OCI-LY1 (cell line): ENCODE data around the gene PATJ.

Experiments
- H2AFZ ChIP-seq: fragments of 200-600 bp; sonication (generic), shearing (Covaris generic); 2 replicates; pipeline ENCODE4 v1.6.0; 2014; ENCODE audit warnings: antibody characterized with exemption, mild to moderate bottlenecking, low read length
- H3F3A ChIP-seq: fragments of 200-600 bp; sonication (generic), shearing (Covaris generic); 2 replicates; pipeline ENCODE4 v1.6.0; 2014; ENCODE audit warnings: mild to moderate bottlenecking, antibody characterized with exemption, low read length, moderate library complexity; ENCODE audit not compliant: insufficient read depth
- H3K27ac ChIP-seq: fragments of 200-600 bp; sonication (generic); 2 replicates; pipeline ENCODE4 v1.5.1; 2014; ENCODE audit warnings: low read length, mixed run types, mild to moderate bottlenecking, low read depth; ENCODE audit not compliant: poor library complexity, severe bottlenecking
- H3K27me3 ChIP-seq: fragments of 200-600 bp; sonication (generic); 2 replicates; pipeline ENCODE4 v1.6.0; 2014; ENCODE audit warnings: antibody characterized with exemption, mild to moderate bottlenecking, low read length, moderate library complexity; ENCODE audit not compliant: insufficient read depth
- H3K36me3 ChIP-seq: fragments of 200-600 bp; sonication (generic); 2 replicates; pipeline ENCODE4 v1.6.1; 2014; ENCODE audit warnings: mild to moderate bottlenecking, antibody characterized with exemption, low read length, moderate library complexity, mixed read lengths; ENCODE audit not compliant: insufficient read depth
- H3K4me1 ChIP-seq: fragments of 200-600 bp; sonication (generic); 2 replicates; pipeline ENCODE4 v1.5.1; 2014; ENCODE audit warnings: mild to moderate bottlenecking, low read length, moderate library complexity; ENCODE audit not compliant: insufficient read depth, severe bottlenecking
- H3K4me2 ChIP-seq: fragments of 200-600 bp; sonication (generic), shearing (Covaris generic); 2 replicates; pipeline ENCODE4 v1.6.1; 2014; ENCODE audit warnings: low read length
- H3K4me3 ChIP-seq: fragments of 200-600 bp; sonication (generic); 2 replicates; pipeline ENCODE4 v1.5.1; 2014; ENCODE audit warnings: low read length, low read depth, mild to moderate bottlenecking, mixed read lengths; ENCODE audit not compliant: poor library complexity, severe bottlenecking
- H3K79me2 ChIP-seq: fragments of 200-600 bp; shearing (Covaris generic); 2 replicates; pipeline ENCODE4 v1.6.1; 2016; ENCODE audit warnings: mixed run types, low read length, mixed read lengths; ENCODE audit not compliant: insufficient read depth
- H3K9ac ChIP-seq: fragments of 200-600 bp; sonication (generic), shearing (Covaris generic); 2 replicates; pipeline ENCODE4 v1.6.1; 2014; ENCODE audit warnings: mild to moderate bottlenecking, low read length, mixed read lengths
- H3K9me2 ChIP-seq: fragments of 200-600 bp; sonication (generic), shearing (Covaris generic); 2 replicates; pipeline ENCODE4 v1.6.1; 2014; ENCODE audit warnings: low read depth, mild to moderate bottlenecking, low read length, mixed read lengths
- H3K9me3 ChIP-seq: fragments of 200-600 bp; shearing (Covaris generic); 2 replicates; pipeline ENCODE4 v1.6.1; 2014; ENCODE audit warnings: low read length, mixed read lengths
- H4K20me1 ChIP-seq: fragments of 200-600 bp; sonication (generic), shearing (Covaris generic); 2 replicates; pipeline ENCODE4 v1.6.0; 2016; ENCODE audit warnings: mild to moderate bottlenecking, low read length; ENCODE audit not compliant: insufficient read depth
- EZH2 ChIP-seq: fragments of 200-600 bp; sonication (generic), shearing (Covaris generic); IDR thresholded peaks from 2 replicates; pipeline ENCODE4 v1.8.0; 2017; ENCODE audit warnings: borderline replicate concordance, mixed run types, mild to moderate bottlenecking, antibody characterized with exemption, low read length, moderate library complexity, mixed read lengths
- TF ChIP-seq, protein P1 (sequence below): fragments of 200-600 bp; sonication (generic), shearing (Covaris generic); IDR thresholded peaks from 2 replicates; pipeline ENCODE4 v1.5.1; 2017; ENCODE audit warnings: mild to moderate bottlenecking, antibody characterized with exemption, low read length, moderate library complexity, mixed read lengths

Gene PATJ

GRCh38 chr1:61864489-61864888 is 122.2 kb downstream of the PATJ start:
- peak overlapping the region; percentile 78 for H3K27ac ChIP-seq
- H3K4me1 ChIP-seq, result peaks cover 27% of the 10 kb centered on the region
- no peak overlapping the region for H3K4me3 ChIP-seq
- no peak overlapping the region for H2AFZ ChIP-seq
- no peaks in the 10 kb centered on the region for H3K79me2 ChIP-seq
- 0 out of 2 replicates have a peak, but pooled peaks cover under 1% of the 10 kb centered on the region for H3K9me3 ChIP-seq
- no peak overlapping the region; the same call in 1 of the 2 replicates for H3K9ac ChIP-seq
- no peaks in the 10 kb centered on the region for H3K27me3 ChIP-seq
- no peaks in the 10 kb centered on the region for H3F3A ChIP-seq
- H3K9me2 ChIP-seq, result no peaks in the 10 kb centered on the region
- TF ChIP-seq, protein P1, sequence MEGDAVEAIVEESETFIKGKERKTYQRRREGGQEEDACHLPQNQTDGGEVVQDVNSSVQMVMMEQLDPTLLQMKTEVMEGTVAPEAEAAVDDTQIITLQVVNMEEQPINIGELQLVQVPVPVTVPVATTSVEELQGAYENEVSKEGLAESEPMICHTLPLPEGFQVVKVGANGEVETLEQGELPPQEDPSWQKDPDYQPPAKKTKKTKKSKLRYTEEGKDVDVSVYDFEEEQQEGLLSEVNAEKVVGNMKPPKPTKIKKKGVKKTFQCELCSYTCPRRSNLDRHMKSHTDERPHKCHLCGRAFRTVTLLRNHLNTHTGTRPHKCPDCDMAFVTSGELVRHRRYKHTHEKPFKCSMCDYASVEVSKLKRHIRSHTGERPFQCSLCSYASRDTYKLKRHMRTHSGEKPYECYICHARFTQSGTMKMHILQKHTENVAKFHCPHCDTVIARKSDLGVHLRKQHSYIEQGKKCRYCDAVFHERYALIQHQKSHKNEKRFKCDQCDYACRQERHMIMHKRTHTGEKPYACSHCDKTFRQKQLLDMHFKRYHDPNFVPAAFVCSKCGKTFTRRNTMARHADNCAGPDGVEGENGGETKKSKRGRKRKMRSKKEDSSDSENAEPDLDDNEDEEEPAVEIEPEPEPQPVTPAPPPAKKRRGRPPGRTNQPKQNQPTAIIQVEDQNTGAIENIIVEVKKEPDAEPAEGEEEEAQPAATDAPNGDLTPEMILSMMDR, result no peak
- TF ChIP-seq EZH2, result no peak
- peak overlapping the region; percentile 25; the same call in 1 of the 2 replicates for H3K4me2 ChIP-seq
- no peaks in the 10 kb centered on the region for H4K20me1 ChIP-seq
- peaks cover 10% of the 10 kb centered on the region; the same call in 1 of the 2 replicates for H3K36me3 ChIP-seq

- Histone ChIP-seq H3K9ac (no peak overlapping the region), H3K4me2 (peak overlapping the region; percentile 36; the same call in 1 of the 2 replicates), H3K9me2 (no peaks in the 10 kb centered on the region), H3K36me3 (peaks cover 10% of the 10 kb centered on the region; the same call in 1 of the 2 replicates), H3K27ac (peak overlapping the region; percentile 78), H3K79me2 (no peaks in the 10 kb centered on the region), H3K27me3 (no peaks in the 10 kb centered on the region), H4K20me1 (no peaks in the 10 kb centered on the region), H3K4me1 (peaks cover 27% of the 10 kb centered on the region), H3K4me3 (no peak overlapping the region), H3K9me3 (peaks cover 2% of the 10 kb centered on the region; the same call in 1 of the 2 replicates), H2AFZ (no peak overlapping the region), H3F3A (no peaks in the 10 kb centered on the region)
- TF ChIP-seq EZH2, result no peak
- TF ChIP-seq, protein P1, result no peak
Measured at GRCh38 chr1:61865646-61866220, 123.5 kb downstream of the PATJ start.

- Histone ChIP-seq H3K36me3 (peaks cover 18% of the 10 kb centered on the region), H2AFZ (no peak overlapping the region), H3K9ac (no peak overlapping the region), H3F3A (no peaks in the 10 kb centered on the region), H3K4me2 (no peak overlapping the region), H3K79me2 (no peaks in the 10 kb centered on the region), H3K27ac (no peak overlapping the region), H3K9me3 (peaks cover 14% of the 10 kb centered on the region; the same call in 1 of the 2 replicates), H3K27me3 (no peaks in the 10 kb centered on the region), H3K4me1 (peaks cover 17% of the 10 kb centered on the region), H4K20me1 (no peaks in the 10 kb centered on the region), H3K4me3 (no peak overlapping the region), H3K9me2 (no peaks in the 10 kb centered on the region)
- TF ChIP-seq, protein P1, result no peak
- no peak for TF ChIP-seq EZH2
Measured at GRCh38 chr1:61869691-61870109, 127.4 kb downstream of the PATJ start.
